Measurements from ENCODE around the gene MRPS34.

Gene MRPS34

DNA sequence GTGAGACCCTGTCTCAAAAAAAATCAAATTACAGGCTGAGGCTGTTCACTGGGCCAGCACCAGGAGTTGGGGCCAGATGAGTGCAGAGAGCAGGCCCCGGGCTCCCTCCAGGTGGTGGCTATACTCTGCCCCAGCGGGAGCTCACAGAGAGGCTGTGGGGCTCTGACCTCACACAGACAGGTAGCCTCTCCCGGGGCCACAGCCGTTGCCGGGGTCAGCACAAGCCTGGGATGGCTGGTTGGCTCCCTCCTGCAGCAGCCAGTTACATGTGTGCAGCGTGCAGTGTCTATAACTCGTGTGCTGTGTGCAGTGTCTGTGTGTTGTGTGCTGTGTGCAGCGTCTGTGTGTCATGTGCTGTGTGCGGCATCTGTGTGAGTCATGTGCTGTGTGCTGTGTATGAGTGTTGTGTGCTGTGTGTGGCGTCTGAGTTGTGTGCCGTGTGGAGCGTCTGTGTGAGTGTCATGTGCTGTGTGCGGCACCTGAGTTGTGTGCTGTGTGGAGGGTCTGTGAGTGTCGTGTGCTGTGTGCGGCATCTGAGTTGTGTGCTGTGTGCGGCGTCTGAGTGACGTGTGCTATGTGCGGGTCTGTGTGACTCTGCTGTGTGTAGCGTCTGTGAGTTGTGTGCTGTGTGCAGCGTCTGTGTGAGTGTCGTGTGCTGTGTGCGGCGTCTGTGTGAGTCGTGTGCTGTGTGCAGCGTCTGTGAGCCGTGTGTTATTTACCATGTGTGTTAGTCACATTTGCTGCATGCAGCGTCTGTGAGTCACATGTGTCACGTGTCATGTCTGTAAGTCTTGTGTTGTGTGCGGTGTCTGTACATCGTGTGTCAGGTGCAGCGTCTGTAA lies 46.1 kb downstream of the MRPS34 start:
- DNase-seq (ENCODE audit: low read depth in 2 of 2) = no peak
- H3K4me3 ChIP-seq (replicated peaks in 1 of 2; ENCODE audit: low read depth in 2 of 2, low read length in 2 of 2) = no peak overlapping the region
- TF ChIP-seq, protein P1, sequence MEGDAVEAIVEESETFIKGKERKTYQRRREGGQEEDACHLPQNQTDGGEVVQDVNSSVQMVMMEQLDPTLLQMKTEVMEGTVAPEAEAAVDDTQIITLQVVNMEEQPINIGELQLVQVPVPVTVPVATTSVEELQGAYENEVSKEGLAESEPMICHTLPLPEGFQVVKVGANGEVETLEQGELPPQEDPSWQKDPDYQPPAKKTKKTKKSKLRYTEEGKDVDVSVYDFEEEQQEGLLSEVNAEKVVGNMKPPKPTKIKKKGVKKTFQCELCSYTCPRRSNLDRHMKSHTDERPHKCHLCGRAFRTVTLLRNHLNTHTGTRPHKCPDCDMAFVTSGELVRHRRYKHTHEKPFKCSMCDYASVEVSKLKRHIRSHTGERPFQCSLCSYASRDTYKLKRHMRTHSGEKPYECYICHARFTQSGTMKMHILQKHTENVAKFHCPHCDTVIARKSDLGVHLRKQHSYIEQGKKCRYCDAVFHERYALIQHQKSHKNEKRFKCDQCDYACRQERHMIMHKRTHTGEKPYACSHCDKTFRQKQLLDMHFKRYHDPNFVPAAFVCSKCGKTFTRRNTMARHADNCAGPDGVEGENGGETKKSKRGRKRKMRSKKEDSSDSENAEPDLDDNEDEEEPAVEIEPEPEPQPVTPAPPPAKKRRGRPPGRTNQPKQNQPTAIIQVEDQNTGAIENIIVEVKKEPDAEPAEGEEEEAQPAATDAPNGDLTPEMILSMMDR (IDR thresholded peaks at IDR 0.05; ENCODE audit: low read depth, low read length) = no peak

DNA sequence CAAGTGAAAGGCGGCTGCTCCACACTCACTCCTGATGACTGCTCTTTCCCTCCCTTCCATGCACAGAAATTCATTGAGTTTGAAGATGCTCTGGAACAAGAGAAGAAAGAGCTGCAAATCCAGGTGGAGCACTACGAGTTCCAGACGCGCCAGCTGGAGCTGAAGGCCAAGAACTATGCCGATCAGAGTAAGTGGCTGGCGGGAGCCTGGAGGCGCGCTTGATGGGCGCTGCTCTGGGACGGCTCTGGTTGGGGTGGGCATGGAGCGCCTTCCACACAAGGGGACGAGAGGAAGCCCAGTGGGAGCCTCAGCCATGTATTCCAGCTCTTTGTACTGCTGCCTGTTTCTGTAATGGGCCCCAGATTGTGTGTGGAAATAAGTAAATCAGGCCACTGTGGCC lies 48.4 kb downstream of the MRPS34 start:
- DNase-seq (ENCODE audit: low read depth in 2 of 2) = no peak
- TF ChIP-seq, protein P1 (IDR thresholded peaks at IDR 0.05; ENCODE audit: low read depth, low read length) = no peak

DNA sequence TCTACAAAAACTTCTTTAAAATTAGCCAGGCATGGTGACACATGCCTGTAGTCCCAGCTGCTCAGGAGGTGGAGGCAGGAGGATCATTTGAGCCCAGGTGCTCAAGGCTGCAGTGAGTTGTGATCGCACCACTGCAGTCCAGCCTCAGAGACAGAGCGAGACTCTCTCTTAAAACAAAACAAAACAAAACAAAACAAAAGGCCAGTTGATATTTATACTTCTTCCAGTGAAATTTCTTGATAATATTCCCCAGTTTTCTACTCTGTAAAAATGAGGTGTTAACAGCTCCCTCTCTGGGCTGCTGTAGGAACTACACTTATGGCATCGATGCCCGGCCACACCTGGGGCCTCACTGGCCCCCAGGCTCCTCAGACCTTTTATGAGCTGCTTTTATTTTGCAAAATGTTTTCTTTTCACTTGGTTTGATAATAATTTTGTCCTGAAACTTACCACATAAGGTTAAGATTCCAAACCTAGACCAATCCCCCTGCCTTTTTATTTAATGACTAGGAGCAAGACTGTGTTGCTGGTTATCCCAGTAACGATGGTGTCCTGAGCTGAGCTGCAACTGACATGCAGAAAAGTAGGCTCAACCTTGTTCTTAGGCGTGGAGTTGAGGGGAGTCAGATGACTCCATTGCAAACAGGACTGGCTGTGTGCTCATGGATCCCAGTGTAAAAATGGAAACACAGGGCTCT lies 49.3 kb downstream of the MRPS34 start:
- peak; percentile 59 to 60 for DNase-seq (ENCODE audit: low read depth in 2 of 2)
- TF ChIP-seq, protein P1 (IDR thresholded peaks at IDR 0.05; ENCODE audit: low read depth, low read length) = peak; percentile 81
- no peak overlapping the region for H3K4me3 ChIP-seq (replicated peaks in 1 of 2; ENCODE audit: low read depth in 2 of 2, low read length in 2 of 2)

More for the DNA sequence above, 48.4 kb downstream of the MRPS34 start:
- no peak overlapping the region for H3K4me3 ChIP-seq (replicated peaks in 1 of 2; ENCODE audit: low read depth in 2 of 2, low read length in 2 of 2)

Data from cardiac fibroblast (primary cell).